ENCODE results near the gene CRAMP1. TPM values are rescaled to one million over a fixed set of nuclear protein-coding genes. Genes with fewer than 3 reads are reported as not detected.
A peak's percentile ranks its signal among the peaks of the same experiment; 100 is the strongest.

CRAMP1 gene
- total and polyA plus RNA-seq, 2 experiments from 2014 or later, result 2.2 to 6.3 TPM

DNA sequence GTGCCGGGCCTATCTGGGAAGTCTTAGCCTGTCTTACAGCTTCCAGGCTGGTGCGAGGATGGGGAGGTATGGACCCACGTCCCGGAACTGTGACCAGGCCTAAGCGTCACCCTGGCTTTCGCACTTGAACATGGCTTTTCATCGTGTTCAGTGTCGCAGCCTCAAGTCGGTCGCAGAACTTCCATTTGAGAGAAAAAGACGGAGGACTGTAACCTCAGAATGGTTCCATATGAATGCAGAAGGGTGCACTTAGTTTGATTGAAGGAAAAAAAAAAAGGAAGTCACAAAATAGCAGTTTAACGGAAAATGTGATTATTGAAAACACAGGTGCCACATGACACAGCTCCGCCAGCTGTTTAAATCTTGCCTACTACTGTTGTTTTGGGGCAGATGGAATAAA, 35.7 kb downstream of the CRAMP1 start:
- in situ Hi-C loops (cut with MboI), result no loop called here
- no peak for DNase-seq
- H2AFZ ChIP-seq, result no peak overlapping the region
- H3K9me3 ChIP-seq (ENCODE audit: low read depth), result no peaks in the 10 kb centered on the region
- no peak overlapping the region for H3K27ac ChIP-seq
- peaks cover 84% of the 10 kb centered on the region for H3K79me2 ChIP-seq (ENCODE audit: insufficient read depth)
- H3K4me3 ChIP-seq, result no peak overlapping the region
- peaks cover 16% of the 10 kb centered on the region; the same call in 1 of the 2 replicates for H3K36me3 ChIP-seq (ENCODE audit: low read depth)
- H3K27me3 ChIP-seq (replicated peaks; ENCODE audit: insufficient read depth), result no peaks in the 10 kb centered on the region
- no peaks in the 10 kb centered on the region for H3K9me2 ChIP-seq (ENCODE audit: insufficient read depth)
- peaks cover 7% of the 10 kb centered on the region; the same call in 1 of the 2 replicates for H3K4me1 ChIP-seq (ENCODE audit: insufficient read depth)
- H3K9ac ChIP-seq, result no peak overlapping the region
- no peak overlapping the region for H3K4me2 ChIP-seq (ENCODE audit: unreplicated experiment)
- WGBS, 2 experiments (ENCODE audit: low coverage in 1 of 2, low lambda C conversion rate in 2 of 2, missing lambda C conversion rate in 2 of 2), result 94% methylated on average over 13 of the region's 13 CpGs
- H3F3A ChIP-seq (ENCODE audit: insufficient read depth), result peaks cover 21% of the 10 kb centered on the region
- TF ChIP-seq EZH2phosphoT487 (IDR thresholded peaks at IDR 0.05; ENCODE audit: insufficient read depth, low read depth) (no peak), EZH2 (IDR thresholded peaks at IDR 0.05; ENCODE audit: insufficient read depth, poor library complexity, severe bottlenecking) (no peak)
- H4K20me1 ChIP-seq (ENCODE audit: insufficient read depth), result peaks cover 13% of the 10 kb centered on the region

GRCh38 chr16:1650131-1650530, 38.0 kb downstream of the CRAMP1 start:
- peaks cover 23% of the 10 kb centered on the region; the same call in 1 of the 2 replicates for H3K36me3 ChIP-seq (ENCODE audit: low read depth)

GRCh38 chr16:1651094-1651973, 39.2 kb downstream of the CRAMP1 start:
- Histone ChIP-seq H3K27me3 (replicated peaks; ENCODE audit: insufficient read depth) (no peaks in the 10 kb centered on the region), H2AFZ (no peak overlapping the region), H3K9me2 (ENCODE audit: insufficient read depth) (no peaks in the 10 kb centered on the region), H3K9ac (no peak overlapping the region), H3F3A (ENCODE audit: insufficient read depth) (peaks cover 21% of the 10 kb centered on the region), H3K27ac (no peak overlapping the region), H3K4me1 (ENCODE audit: insufficient read depth) (peaks cover 7% of the 10 kb centered on the region; the same call in 1 of the 2 replicates), H3K4me2 (ENCODE audit: unreplicated experiment) (no peak overlapping the region), H3K9me3 (ENCODE audit: low read depth) (no peaks in the 10 kb centered on the region), H3K36me3 (ENCODE audit: low read depth) (peaks cover 19% of the 10 kb centered on the region; the same call in 1 of the 2 replicates), H4K20me1 (ENCODE audit: insufficient read depth) (peaks cover 10% of the 10 kb centered on the region; the same call in 1 of the 2 replicates), H3K4me3 (no peak overlapping the region), H3K79me2 (ENCODE audit: insufficient read depth) (peaks cover 57% of the 10 kb centered on the region)
- in situ Hi-C loops (cut with MboI), result no loop called here
- peak; percentile 20 for DNase-seq
- WGBS, 2 experiments (ENCODE audit: low coverage in 1 of 2, low lambda C conversion rate in 2 of 2, missing lambda C conversion rate in 2 of 2), result 90 to 94% methylated on average over 12 of the region's 12 CpGs
- TF ChIP-seq EZH2phosphoT487 (IDR thresholded peaks at IDR 0.05; ENCODE audit: insufficient read depth, low read depth) (0 out of 2 replicates have a peak, but pooled peaks have one; percentile 42), EZH2 (IDR thresholded peaks at IDR 0.05; ENCODE audit: insufficient read depth, poor library complexity, severe bottlenecking) (no peak)

More at GRCh38 chr16:1650131-1650530, 38.0 kb downstream of the CRAMP1 start:
- H2AFZ ChIP-seq, result no peak overlapping the region
- H3K27ac ChIP-seq, result peak overlapping the region; percentile 39
- H3F3A ChIP-seq (ENCODE audit: insufficient read depth), result peaks cover 21% of the 10 kb centered on the region
- no peak overlapping the region for H3K4me2 ChIP-seq (ENCODE audit: unreplicated experiment)
- peak; percentile 80 for DNase-seq
- H3K4me1 ChIP-seq (ENCODE audit: insufficient read depth), result peaks cover 7% of the 10 kb centered on the region; the same call in 1 of the 2 replicates
- WGBS, 2 experiments (ENCODE audit: low coverage in 1 of 2, low lambda C conversion rate in 2 of 2, missing lambda C conversion rate in 2 of 2), result 29 to 40% methylated on average over 4 of the region's 4 CpGs
- no peak overlapping the region; the same call in 1 of the 2 replicates for H3K9ac ChIP-seq
- no peaks in the 10 kb centered on the region for H3K9me3 ChIP-seq (ENCODE audit: low read depth)
- no peak overlapping the region for H3K4me3 ChIP-seq
- H3K79me2 ChIP-seq (ENCODE audit: insufficient read depth), result peaks cover 69% of the 10 kb centered on the region
- H3K9me2 ChIP-seq (ENCODE audit: insufficient read depth), result no peaks in the 10 kb centered on the region
- in situ Hi-C loops (cut with MboI), result no loop called here
- H3K27me3 ChIP-seq (replicated peaks; ENCODE audit: insufficient read depth), result no peaks in the 10 kb centered on the region
- peaks cover 13% of the 10 kb centered on the region for H4K20me1 ChIP-seq (ENCODE audit: insufficient read depth)
- no peak for TF ChIP-seq EZH2phosphoT487 (IDR thresholded peaks at IDR 0.05; ENCODE audit: insufficient read depth, low read depth)
- TF ChIP-seq EZH2 (IDR thresholded peaks at IDR 0.05; ENCODE audit: insufficient read depth, poor library complexity, severe bottlenecking), result no peak

DNA sequence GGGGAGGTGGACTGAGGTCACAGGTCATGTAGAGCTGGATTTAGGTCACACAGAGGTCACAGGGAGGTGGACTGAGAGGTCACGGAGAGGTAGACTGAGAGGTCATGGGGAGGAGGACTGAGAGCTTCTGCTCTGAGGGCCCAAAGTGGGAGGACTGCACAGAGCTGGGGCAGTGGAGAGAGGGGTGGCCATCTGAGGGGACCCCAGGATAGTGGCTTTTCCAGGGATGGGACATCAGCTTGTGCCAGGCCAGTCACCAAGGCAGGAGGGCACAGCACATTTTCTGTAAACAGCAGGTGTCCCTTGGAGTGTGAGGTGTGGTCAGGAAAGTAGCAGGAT, 39.8 kb downstream of the CRAMP1 start:
- H3K9ac ChIP-seq, result no peak overlapping the region
- H3K9me2 ChIP-seq (ENCODE audit: insufficient read depth), result no peaks in the 10 kb centered on the region
- H3K4me2 ChIP-seq (ENCODE audit: unreplicated experiment), result no peak overlapping the region
- in situ Hi-C loops (cut with MboI), result no loop called here
- H2AFZ ChIP-seq, result no peak overlapping the region
- H3K79me2 ChIP-seq (ENCODE audit: insufficient read depth), result peaks cover 50% of the 10 kb centered on the region
- H3K27me3 ChIP-seq (replicated peaks; ENCODE audit: insufficient read depth), result no peaks in the 10 kb centered on the region
- H3K36me3 ChIP-seq (ENCODE audit: low read depth), result peaks cover 19% of the 10 kb centered on the region; the same call in 1 of the 2 replicates
- H4K20me1 ChIP-seq (ENCODE audit: insufficient read depth), result peaks cover 10% of the 10 kb centered on the region; the same call in 1 of the 2 replicates
- TF ChIP-seq EZH2phosphoT487 (IDR thresholded peaks at IDR 0.05; ENCODE audit: insufficient read depth, low read depth) (no peak), EZH2 (IDR thresholded peaks at IDR 0.05; ENCODE audit: insufficient read depth, poor library complexity, severe bottlenecking) (no peak)
- no peak overlapping the region for H3K27ac ChIP-seq
- peaks cover 7% of the 10 kb centered on the region; the same call in 1 of the 2 replicates for H3K4me1 ChIP-seq (ENCODE audit: insufficient read depth)
- no peaks in the 10 kb centered on the region for H3K9me3 ChIP-seq (ENCODE audit: low read depth)
- H3F3A ChIP-seq (ENCODE audit: insufficient read depth), result peaks cover 21% of the 10 kb centered on the region
- no peak overlapping the region for H3K4me3 ChIP-seq
- 100% methylated on average over 1 of the region's 1 CpG for WGBS, 2 experiments (ENCODE audit: low coverage in 1 of 2, low lambda C conversion rate in 2 of 2, missing lambda C conversion rate in 2 of 2)
- DNase-seq, result peak; percentile 13

All from GM23248 (cell line).